A673 (cell line): ENCODE results near the gene IL17RC. TPM values are rescaled to one million over a fixed set of nuclear protein-coding genes. Genes with fewer than 3 reads are reported as not detected.

Source experiments
- BruUV-seq: library from RNA; stranded (reverse); fragments of 400-500 nt; replicated peaks from 2 replicates; lab custom pipeline; 2021; lab: Mats Ljungman, UMichigan
- CTCF ChIA-PET: fragments of 300-600 bp; sonication (Branson Sonifier 250); formaldehyde crosslinking; loops from one replicate; lab custom pipeline; 2022; ENCODE audit warnings: antibody characterized with exemption; lab: Charles Lee
- POLR2A ChIA-PET: fragments of 300-600 bp; sonication (Branson Sonifier 250); formaldehyde crosslinking; loops from one replicate; lab custom pipeline; 2022; ENCODE audit warnings: antibody characterized with exemption; ENCODE audit not compliant: low non-redundant PET; lab: Charles Lee
- DNase-seq: peaks from one replicate; pipeline ENCODE4 v3.0.0-alpha.2; 2015; ENCODE audit warnings: low spot score
- H3K27ac ChIP-seq: fragments of 200-600 bp; sonication (generic); 2 replicates; pipeline ENCODE4 v1.5.1; 2016; ENCODE audit warnings: mixed run types, low read depth, mild to moderate bottlenecking, mixed read lengths, antibody characterized with exemption, low read length; ENCODE audit not compliant: poor library complexity, severe bottlenecking
- H3K27me3 ChIP-seq: fragments of 200-600 bp; sonication (generic); replicated peaks from 2 replicates; pipeline ENCODE4 v1.6.1; 2017; ENCODE audit warnings: mixed run types, low read depth, mild to moderate bottlenecking, mixed read lengths, antibody characterized with exemption, low read length; ENCODE audit not compliant: insufficient read depth, poor library complexity
- H3K36me3 ChIP-seq: fragments of 200-600 bp; sonication (generic); 2 replicates; pipeline ENCODE4 v1.6.1; 2016; ENCODE audit warnings: mixed run types, mild to moderate bottlenecking, mixed read lengths, antibody characterized with exemption, low read length; ENCODE audit not compliant: insufficient read depth, poor library complexity, severe bottlenecking
- H3K4me1 ChIP-seq: fragments of 200-600 bp; sonication (generic); 2 replicates; pipeline ENCODE4 v1.6.1; 2017; ENCODE audit warnings: mixed run types, mild to moderate bottlenecking, mixed read lengths, antibody characterized with exemption, low read length; ENCODE audit not compliant: insufficient read depth, poor library complexity, severe bottlenecking
- H3K4me3 ChIP-seq: fragments of 200-600 bp; sonication (generic); 2 replicates; pipeline ENCODE4 v1.5.1; 2016; ENCODE audit warnings: low read depth, mixed run types, mild to moderate bottlenecking, mixed read lengths, low read length; ENCODE audit not compliant: poor library complexity, severe bottlenecking
- H3K9me3 ChIP-seq: fragments of 200-600 bp; sonication (generic); 2 replicates; pipeline ENCODE4 v1.6.1; 2016; ENCODE audit warnings: mixed run types, low read depth, mild to moderate bottlenecking, mixed read lengths, antibody characterized with exemption, low read length; ENCODE audit not compliant: poor library complexity, severe bottlenecking
- EZH2 ChIP-seq: fragments of 200-600 bp; sonication (generic); IDR thresholded peaks from 2 replicates; pipeline ENCODE4 v1.6.1; 2017; ENCODE audit warnings: borderline replicate concordance, low read depth, mild to moderate bottlenecking, mixed read lengths, antibody characterized with exemption, low read length; ENCODE audit not compliant: poor library complexity, severe bottlenecking
- intact Hi-C: fragments of 100-400 bp; cut with micrococcal nuclease; formaldehyde crosslinking; loops from one replicate; pipeline ENCODE4 v1.10.0; 2022; ENCODE audit not compliant: unreplicated experiment
- total RNA-seq: library from RNA; stranded (reverse); gene quantifications from 2 replicates; pipeline ENCODE4 v1.2.3, GENCODE V29; 2021
- TF ChIP-seq, protein P1 (sequence below): fragments of 300-800, 200-600 bp; sonication (generic); conservative IDR thresholded peaks from 2 replicates; pipeline ENCODE4 v1.5.1; 2017; ENCODE audit warnings: low read depth, mild to moderate bottlenecking, antibody characterized with exemption, low read length, moderate library complexity, mixed read lengths

Gene IL17RC
- total RNA-seq, 1 experiment from 2014 or later: 9.3 TPM

- intact Hi-C loops: no loop called here
- BruUV-seq: no TSS peak
- Histone ChIP-seq H3K4me3 (no peak overlapping the region), H3K4me1 (no peaks in the 10 kb centered on the region), H3K36me3 (no peaks in the 10 kb centered on the region), H3K27me3 (no peaks in the 10 kb centered on the region), H3K27ac (no peak overlapping the region), H3K9me3 (no peaks in the 10 kb centered on the region)
- DNase-seq: no peak
- CTCF ChIA-PET: interaction anchor here (1.3 kb wide), 1 partner anchor 10 kb away, joined by 4 read pairs; no protein-coding TSS in a partner anchor
- TF ChIP-seq, protein P1, sequence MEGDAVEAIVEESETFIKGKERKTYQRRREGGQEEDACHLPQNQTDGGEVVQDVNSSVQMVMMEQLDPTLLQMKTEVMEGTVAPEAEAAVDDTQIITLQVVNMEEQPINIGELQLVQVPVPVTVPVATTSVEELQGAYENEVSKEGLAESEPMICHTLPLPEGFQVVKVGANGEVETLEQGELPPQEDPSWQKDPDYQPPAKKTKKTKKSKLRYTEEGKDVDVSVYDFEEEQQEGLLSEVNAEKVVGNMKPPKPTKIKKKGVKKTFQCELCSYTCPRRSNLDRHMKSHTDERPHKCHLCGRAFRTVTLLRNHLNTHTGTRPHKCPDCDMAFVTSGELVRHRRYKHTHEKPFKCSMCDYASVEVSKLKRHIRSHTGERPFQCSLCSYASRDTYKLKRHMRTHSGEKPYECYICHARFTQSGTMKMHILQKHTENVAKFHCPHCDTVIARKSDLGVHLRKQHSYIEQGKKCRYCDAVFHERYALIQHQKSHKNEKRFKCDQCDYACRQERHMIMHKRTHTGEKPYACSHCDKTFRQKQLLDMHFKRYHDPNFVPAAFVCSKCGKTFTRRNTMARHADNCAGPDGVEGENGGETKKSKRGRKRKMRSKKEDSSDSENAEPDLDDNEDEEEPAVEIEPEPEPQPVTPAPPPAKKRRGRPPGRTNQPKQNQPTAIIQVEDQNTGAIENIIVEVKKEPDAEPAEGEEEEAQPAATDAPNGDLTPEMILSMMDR: no peak
- no peak for TF ChIP-seq EZH2
- POLR2A ChIA-PET: no interaction called here
These were observed 25.3 kb downstream of the IL17RC start for GRCh38 chr3:9942164-9942563.

GRCh38 chr3:9942934-9943690 is 26.2 kb downstream of the IL17RC start:
- Histone ChIP-seq H3K27ac (no peak overlapping the region), H3K9me3 (no peaks in the 10 kb centered on the region), H3K36me3 (no peaks in the 10 kb centered on the region), H3K4me1 (no peaks in the 10 kb centered on the region), H3K4me3 (no peak overlapping the region), H3K27me3 (no peaks in the 10 kb centered on the region)
- DNase-seq: no peak
- ChIA-PET CTCF (interaction anchor here (1.3 kb wide), 1 partner anchor 10 kb away, joined by 4 read pairs; no protein-coding TSS in a partner anchor), POLR2A (no interaction called here)
- intact Hi-C loops: no loop called here
- no peak for TF ChIP-seq EZH2
- TF ChIP-seq, protein P1: no peak
- BruUV-seq: no TSS peak

GRCh38 chr3:9944271-9944670 is 27.4 kb downstream of the IL17RC start:
- Histone ChIP-seq H3K4me3 (no peak overlapping the region), H3K27me3 (no peaks in the 10 kb centered on the region), H3K9me3 (no peaks in the 10 kb centered on the region), H3K36me3 (no peaks in the 10 kb centered on the region), H3K4me1 (no peaks in the 10 kb centered on the region), H3K27ac (no peak overlapping the region)
- ChIA-PET POLR2A (no interaction called here), CTCF (no interaction called here)
- no peak for TF ChIP-seq EZH2
- TF ChIP-seq, protein P1: no peak
- DNase-seq: no peak
- no TSS peak for BruUV-seq
- intact Hi-C loops: no loop called here
